ENCODE results near the gene RAB11A. TPM values are rescaled to one million over a fixed set of nuclear protein-coding genes. Genes with fewer than 3 reads are reported as not detected.

RAB11A gene
- total and polyA plus RNA-seq, 9 of the 15 experiments (the other 6 are each of a cell fraction or from before 2014, with no cell fraction given): 129 to 369 (median 245) TPM

DNA sequence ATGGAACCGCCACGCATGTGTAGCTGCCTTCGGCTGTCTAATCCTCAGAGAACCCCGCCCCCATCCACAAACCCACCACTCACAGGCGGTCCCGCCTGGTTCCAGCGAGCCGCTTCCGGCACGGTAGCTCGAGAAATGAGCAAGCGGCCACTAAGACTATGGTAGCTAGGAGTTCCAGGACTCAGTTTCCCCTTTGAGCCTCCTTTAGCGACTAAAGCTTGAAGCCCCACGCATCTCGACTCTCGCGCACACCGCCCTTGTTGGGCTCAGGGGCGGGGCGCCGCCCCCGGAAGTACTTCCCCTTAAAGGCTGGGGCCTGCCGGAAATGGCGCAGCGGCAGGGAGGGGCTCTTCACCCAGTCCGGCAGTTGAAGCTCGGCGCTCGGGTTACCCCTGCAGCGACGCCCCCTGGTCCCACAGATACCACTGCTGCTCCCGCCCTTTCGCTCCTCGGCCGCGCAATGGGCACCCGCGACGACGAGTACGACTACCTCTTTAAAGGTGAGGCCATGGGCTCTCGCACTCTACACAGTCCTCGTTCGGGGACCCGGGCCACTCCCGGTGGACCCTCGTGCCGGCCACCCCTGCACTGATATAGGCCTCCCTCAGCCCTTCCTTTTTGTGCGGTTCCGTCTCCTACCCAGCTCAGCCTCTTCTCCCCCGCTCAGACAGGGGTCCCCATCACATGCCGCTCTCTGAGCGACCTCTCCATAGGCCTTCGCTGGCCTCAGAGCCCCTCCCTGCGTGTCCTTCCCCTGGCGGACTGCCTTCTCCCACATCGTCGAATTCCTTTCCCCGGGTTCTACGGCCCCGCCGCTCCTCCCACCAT is at the start of gene RAB11A (continued):
- TF ChIP-seq, protein P1, sequence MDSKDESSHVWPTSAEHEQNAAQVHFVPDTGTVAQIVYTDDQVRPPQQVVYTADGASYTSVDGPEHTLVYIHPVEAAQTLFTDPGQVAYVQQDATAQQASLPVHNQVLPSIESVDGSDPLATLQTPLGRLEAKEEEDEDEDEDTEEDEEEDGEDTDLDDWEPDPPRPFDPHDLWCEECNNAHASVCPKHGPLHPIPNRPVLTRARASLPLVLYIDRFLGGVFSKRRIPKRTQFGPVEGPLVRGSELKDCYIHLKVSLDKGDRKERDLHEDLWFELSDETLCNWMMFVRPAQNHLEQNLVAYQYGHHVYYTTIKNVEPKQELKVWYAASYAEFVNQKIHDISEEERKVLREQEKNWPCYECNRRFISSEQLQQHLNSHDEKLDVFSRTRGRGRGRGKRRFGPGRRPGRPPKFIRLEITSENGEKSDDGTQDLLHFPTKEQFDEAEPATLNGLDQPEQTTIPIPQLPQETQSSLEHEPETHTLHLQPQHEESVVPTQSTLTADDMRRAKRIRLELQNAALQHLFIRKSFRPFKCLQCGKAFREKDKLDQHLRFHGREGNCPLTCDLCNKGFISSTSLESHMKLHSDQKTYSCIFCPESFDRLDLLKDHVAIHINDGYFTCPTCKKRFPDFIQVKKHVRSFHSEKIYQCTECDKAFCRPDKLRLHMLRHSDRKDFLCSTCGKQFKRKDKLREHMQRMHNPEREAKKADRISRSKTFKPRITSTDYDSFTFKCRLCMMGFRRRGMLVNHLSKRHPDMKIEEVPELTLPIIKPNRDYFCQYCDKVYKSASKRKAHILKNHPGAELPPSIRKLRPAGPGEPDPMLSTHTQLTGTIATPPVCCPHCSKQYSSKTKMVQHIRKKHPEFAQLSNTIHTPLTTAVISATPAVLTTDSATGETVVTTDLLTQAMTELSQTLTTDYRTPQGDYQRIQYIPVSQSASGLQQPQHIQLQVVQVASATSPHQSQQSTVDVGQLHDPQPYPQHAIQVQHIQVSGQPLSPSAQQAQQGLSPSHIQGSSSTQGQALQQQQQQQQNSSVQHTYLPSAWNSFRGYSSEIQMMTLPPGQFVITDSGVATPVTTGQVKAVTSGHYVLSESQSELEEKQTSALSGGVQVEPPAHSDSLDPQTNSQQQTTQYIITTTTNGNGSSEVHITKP (IDR thresholded peaks at IDR 0.05; ENCODE audit: partially characterized antibody): peak; percentile 76
- TF ChIP-seq, protein P2, sequence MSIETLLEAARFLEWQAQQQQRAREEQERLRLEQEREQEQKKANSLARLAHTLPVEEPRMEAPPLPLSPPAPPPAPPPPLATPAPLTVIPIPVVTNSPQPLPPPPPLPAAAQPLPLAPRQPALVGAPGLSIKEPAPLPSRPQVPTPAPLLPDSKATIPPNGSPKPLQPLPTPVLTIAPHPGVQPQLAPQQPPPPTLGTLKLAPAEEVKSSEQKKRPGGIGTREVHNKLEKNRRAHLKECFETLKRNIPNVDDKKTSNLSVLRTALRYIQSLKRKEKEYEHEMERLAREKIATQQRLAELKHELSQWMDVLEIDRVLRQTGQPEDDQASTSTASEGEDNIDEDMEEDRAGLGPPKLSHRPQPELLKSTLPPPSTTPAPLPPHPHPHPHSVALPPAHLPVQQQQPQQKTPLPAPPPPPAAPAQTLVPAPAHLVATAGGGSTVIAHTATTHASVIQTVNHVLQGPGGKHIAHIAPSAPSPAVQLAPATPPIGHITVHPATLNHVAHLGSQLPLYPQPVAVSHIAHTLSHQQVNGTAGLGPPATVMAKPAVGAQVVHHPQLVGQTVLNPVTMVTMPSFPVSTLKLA (conservative IDR thresholded peaks at IDR 0.05): peak; percentile 91 to 93
- no peak for TF ChIP-seq ARHGAP35 (IDR thresholded peaks at IDR 0.05; ENCODE audit: partially characterized antibody)
- no peak for TF ChIP-seq HDAC8 (tag; IDR thresholded peaks at IDR 0.05)
- no peak for TF ChIP-seq MYBL2 (IDR thresholded peaks at IDR 0.05; ENCODE audit: low read depth)
- no peak for TF ChIP-seq MYBL2 (CRISPR knock-in tag; IDR thresholded peaks at IDR 0.05; ENCODE audit: borderline replicate concordance)
- TF ChIP-seq ZNF316 (IDR thresholded peaks at IDR 0.05): no peak; the same call in 1 of the 2 replicates
- no peak for TF ChIP-seq HIVEP1 (CRISPR knock-in tag; IDR thresholded peaks at IDR 0.05)
- no peak for TF ChIP-seq ILK (tag; IDR thresholded peaks at IDR 0.05; ENCODE audit: borderline replicate concordance, low read depth)
- TF ChIP-seq MEIS2 (IDR thresholded peaks at IDR 0.05; ENCODE audit: partially characterized antibody): no peak
- no peak for TF ChIP-seq ZNF830 (CRISPR knock-in tag; IDR thresholded peaks at IDR 0.05)
- TF ChIP-seq C11orf30 (IDR thresholded peaks at IDR 0.05; ENCODE audit: low read depth): peak; percentile 61
- TF ChIP-seq, protein P3, sequence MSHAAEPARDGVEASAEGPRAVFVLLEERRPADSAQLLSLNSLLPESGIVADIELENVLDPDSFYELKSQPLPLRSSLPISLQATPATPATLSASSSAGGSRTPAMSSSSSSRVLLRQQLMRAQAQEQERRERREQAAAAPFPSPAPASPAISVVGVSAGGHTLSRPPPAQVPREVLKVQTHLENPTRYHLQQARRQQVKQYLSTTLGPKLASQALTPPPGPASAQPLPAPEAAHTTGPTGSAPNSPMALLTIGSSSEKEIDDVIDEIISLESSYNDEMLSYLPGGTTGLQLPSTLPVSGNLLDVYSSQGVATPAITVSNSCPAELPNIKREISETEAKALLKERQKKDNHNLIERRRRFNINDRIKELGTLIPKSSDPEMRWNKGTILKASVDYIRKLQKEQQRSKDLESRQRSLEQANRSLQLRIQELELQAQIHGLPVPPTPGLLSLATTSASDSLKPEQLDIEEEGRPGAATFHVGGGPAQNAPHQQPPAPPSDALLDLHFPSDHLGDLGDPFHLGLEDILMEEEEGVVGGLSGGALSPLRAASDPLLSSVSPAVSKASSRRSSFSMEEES (CRISPR knock-in tag; IDR thresholded peaks at IDR 0.05): no peak
- TF ChIP-seq KAT8 (IDR thresholded peaks at IDR 0.05; ENCODE audit: low read depth): no peak
- TF ChIP-seq, protein P4, sequence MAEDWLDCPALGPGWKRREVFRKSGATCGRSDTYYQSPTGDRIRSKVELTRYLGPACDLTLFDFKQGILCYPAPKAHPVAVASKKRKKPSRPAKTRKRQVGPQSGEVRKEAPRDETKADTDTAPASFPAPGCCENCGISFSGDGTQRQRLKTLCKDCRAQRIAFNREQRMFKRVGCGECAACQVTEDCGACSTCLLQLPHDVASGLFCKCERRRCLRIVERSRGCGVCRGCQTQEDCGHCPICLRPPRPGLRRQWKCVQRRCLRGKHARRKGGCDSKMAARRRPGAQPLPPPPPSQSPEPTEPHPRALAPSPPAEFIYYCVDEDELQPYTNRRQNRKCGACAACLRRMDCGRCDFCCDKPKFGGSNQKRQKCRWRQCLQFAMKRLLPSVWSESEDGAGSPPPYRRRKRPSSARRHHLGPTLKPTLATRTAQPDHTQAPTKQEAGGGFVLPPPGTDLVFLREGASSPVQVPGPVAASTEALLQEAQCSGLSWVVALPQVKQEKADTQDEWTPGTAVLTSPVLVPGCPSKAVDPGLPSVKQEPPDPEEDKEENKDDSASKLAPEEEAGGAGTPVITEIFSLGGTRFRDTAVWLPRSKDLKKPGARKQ (CRISPR knock-in tag; IDR thresholded peaks at IDR 0.05): no peak
- TF ChIP-seq RBFOX2 (IDR thresholded peaks at IDR 0.05; ENCODE audit: low read depth, low read length): peak; percentile 96
- TF ChIP-seq, protein P5, sequence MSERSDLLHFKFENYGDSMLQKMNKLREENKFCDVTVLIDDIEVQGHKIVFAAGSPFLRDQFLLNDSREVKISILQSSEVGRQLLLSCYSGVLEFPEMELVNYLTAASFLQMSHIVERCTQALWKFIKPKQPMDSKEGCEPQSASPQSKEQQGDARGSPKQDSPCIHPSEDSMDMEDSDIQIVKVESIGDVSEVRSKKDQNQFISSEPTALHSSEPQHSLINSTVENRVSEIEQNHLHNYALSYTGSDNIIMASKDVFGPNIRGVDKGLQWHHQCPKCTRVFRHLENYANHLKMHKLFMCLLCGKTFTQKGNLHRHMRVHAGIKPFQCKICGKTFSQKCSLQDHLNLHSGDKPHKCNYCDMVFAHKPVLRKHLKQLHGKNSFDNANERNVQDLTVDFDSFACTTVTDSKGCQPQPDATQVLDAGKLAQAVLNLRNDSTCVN (CRISPR knock-in tag; IDR thresholded peaks at IDR 0.05): no peak

Measured in K562 (cell line).